GM12865 (cell line): ENCODE data around the gene PTEN.

ENCODE experiments used
- DNase-seq: peaks from one replicate; pipeline ENCODE4 v3.0.0; 2010; ENCODE audit warnings: low read depth
- H3K4me3 ChIP-seq: 2 replicates; pipeline ENCODE4 v1.5.1; 2011; ENCODE audit warnings: mild to moderate bottlenecking, low read depth, low read length, control low read depth
- CTCF ChIP-seq: IDR thresholded peaks from 2 replicates; pipeline ENCODE4 v1.5.1; 2011; ENCODE audit warnings: low read length, control low read depth, low read depth, inconsistent platforms; ENCODE audit not compliant: insufficient read depth; ENCODE audit errors: missing control alignments

The PTEN gene

GRCh38 chr10:87860156-87860795 is 3.1 kb upstream of the PTEN start:
- peak overlapping the region; percentile 79 for H3K4me3 ChIP-seq
- peak; percentile 78 for DNase-seq
- TF ChIP-seq CTCF, result peak; percentile 55

GRCh38 chr10:87860816-87861403 is 2.5 kb upstream of the PTEN start:
- TF ChIP-seq CTCF, result no peak
- DNase-seq, result no peak
- peak overlapping the region; percentile 79 for H3K4me3 ChIP-seq

- H3K4me3 ChIP-seq, result peak overlapping the region; percentile 79
- peak; percentile 21 for TF ChIP-seq CTCF
- peak; percentile 87 for DNase-seq
Measured at GRCh38 chr10:87861566-87861952, 1.9 kb upstream of the PTEN start.

GRCh38 chr10:87861953-87862678 is 1.3 kb upstream of the PTEN start:
- peak overlapping the region; percentile 79 for H3K4me3 ChIP-seq
- no peak for TF ChIP-seq CTCF
- peak; percentile 100 for DNase-seq

GRCh38 chr10:87862679-87863052 is 759 bp upstream of the PTEN start:
- DNase-seq, result no peak
- H3K4me3 ChIP-seq, result peak overlapping the region; percentile 79
- no peak for TF ChIP-seq CTCF

GRCh38 chr10:87863951-87864495 is 598 bp downstream of the PTEN start:
- DNase-seq, result peak; percentile 54

GRCh38 chr10:87864496-87865059 is 1.2 kb downstream of the PTEN start:
- no peak for TF ChIP-seq CTCF
- peak; percentile 42 for DNase-seq
- H3K4me3 ChIP-seq, result peak overlapping the region; percentile 79

More at GRCh38 chr10:87863951-87864495, 598 bp downstream of the PTEN start:
- peak overlapping the region; percentile 79 for H3K4me3 ChIP-seq
